ENCODE data around the gene PRKAG2. TPM values are rescaled to one million over a fixed set of nuclear protein-coding genes. Genes with fewer than 3 reads are reported as not detected.

PRKAG2 gene
- total and polyA plus RNA-seq, 4 donors: 3.6 to 25.1 (median 16.8) TPM

DNA sequence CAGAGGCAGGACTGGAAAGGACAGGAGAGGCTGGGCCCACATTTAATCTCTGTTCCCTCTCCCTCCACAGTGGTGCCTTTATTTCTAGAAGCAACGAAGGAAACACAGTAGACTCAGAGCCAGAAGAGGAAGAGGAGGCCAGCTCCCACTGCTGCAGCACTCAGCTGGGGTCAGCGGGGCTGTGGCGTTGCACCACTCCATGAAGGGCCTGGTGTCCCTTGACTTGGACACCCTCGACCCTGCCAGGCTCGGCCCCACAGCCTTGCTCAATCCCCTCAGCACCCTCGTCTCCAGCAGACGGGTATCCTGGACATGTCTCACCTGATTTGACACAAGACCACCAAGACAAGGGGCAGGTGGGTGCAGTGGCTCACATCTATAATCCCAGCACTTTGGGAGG lies 38.8 kb downstream of the PRKAG2 start:
- no peak for DNase-seq (ENCODE audit: low spot score)
- TF ChIP-seq RXRA (IDR thresholded peaks at IDR 0.05) (no peak), HNF4G (IDR thresholded peaks at IDR 0.05) (no peak), HNF4A (conservative IDR thresholded peaks at IDR 0.05) (no peak), GABPA (IDR thresholded peaks at IDR 0.05 in 1 of 2, conservative IDR thresholded peaks at IDR 0.05 in 1 of 2) (no peak), RAD21 (IDR thresholded peaks at IDR 0.05) (no peak), FOXA2 (IDR thresholded peaks at IDR 0.05) (no peak), EGR1 (IDR thresholded peaks at IDR 0.05; ENCODE audit: low read depth in 2 of 2) (no peak), YY1 (IDR thresholded peaks at IDR 0.05) (no peak), FOXA1 (IDR thresholded peaks at IDR 0.05) (no peak), SP1 (IDR thresholded peaks at IDR 0.05) (no peak), NR2F2 (IDR thresholded peaks at IDR 0.05) (no peak), TAF1 (conservative IDR thresholded peaks at IDR 0.05) (no peak), JUND (IDR thresholded peaks at IDR 0.05) (no peak)
- TF ChIP-seq, protein P1, sequence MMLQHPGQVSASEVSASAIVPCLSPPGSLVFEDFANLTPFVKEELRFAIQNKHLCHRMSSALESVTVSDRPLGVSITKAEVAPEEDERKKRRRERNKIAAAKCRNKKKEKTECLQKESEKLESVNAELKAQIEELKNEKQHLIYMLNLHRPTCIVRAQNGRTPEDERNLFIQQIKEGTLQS (IDR thresholded peaks at IDR 0.05): no peak
- TF ChIP-seq, protein P2, sequence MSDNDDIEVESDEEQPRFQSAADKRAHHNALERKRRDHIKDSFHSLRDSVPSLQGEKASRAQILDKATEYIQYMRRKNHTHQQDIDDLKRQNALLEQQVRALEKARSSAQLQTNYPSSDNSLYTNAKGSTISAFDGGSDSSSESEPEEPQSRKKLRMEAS (IDR thresholded peaks at IDR 0.05): no peak
- TF ChIP-seq, protein P3, sequence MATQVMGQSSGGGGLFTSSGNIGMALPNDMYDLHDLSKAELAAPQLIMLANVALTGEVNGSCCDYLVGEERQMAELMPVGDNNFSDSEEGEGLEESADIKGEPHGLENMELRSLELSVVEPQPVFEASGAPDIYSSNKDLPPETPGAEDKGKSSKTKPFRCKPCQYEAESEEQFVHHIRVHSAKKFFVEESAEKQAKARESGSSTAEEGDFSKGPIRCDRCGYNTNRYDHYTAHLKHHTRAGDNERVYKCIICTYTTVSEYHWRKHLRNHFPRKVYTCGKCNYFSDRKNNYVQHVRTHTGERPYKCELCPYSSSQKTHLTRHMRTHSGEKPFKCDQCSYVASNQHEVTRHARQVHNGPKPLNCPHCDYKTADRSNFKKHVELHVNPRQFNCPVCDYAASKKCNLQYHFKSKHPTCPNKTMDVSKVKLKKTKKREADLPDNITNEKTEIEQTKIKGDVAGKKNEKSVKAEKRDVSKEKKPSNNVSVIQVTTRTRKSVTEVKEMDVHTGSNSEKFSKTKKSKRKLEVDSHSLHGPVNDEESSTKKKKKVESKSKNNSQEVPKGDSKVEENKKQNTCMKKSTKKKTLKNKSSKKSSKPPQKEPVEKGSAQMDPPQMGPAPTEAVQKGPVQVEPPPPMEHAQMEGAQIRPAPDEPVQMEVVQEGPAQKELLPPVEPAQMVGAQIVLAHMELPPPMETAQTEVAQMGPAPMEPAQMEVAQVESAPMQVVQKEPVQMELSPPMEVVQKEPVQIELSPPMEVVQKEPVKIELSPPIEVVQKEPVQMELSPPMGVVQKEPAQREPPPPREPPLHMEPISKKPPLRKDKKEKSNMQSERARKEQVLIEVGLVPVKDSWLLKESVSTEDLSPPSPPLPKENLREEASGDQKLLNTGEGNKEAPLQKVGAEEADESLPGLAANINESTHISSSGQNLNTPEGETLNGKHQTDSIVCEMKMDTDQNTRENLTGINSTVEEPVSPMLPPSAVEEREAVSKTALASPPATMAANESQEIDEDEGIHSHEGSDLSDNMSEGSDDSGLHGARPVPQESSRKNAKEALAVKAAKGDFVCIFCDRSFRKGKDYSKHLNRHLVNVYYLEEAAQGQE (IDR thresholded peaks at IDR 0.05): no peak
- TF ChIP-seq, protein P4, sequence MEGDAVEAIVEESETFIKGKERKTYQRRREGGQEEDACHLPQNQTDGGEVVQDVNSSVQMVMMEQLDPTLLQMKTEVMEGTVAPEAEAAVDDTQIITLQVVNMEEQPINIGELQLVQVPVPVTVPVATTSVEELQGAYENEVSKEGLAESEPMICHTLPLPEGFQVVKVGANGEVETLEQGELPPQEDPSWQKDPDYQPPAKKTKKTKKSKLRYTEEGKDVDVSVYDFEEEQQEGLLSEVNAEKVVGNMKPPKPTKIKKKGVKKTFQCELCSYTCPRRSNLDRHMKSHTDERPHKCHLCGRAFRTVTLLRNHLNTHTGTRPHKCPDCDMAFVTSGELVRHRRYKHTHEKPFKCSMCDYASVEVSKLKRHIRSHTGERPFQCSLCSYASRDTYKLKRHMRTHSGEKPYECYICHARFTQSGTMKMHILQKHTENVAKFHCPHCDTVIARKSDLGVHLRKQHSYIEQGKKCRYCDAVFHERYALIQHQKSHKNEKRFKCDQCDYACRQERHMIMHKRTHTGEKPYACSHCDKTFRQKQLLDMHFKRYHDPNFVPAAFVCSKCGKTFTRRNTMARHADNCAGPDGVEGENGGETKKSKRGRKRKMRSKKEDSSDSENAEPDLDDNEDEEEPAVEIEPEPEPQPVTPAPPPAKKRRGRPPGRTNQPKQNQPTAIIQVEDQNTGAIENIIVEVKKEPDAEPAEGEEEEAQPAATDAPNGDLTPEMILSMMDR (IDR thresholded peaks at IDR 0.05; ENCODE audit: low read depth, low read length, missing input control): no peak
- TF ChIP-seq, protein P5, sequence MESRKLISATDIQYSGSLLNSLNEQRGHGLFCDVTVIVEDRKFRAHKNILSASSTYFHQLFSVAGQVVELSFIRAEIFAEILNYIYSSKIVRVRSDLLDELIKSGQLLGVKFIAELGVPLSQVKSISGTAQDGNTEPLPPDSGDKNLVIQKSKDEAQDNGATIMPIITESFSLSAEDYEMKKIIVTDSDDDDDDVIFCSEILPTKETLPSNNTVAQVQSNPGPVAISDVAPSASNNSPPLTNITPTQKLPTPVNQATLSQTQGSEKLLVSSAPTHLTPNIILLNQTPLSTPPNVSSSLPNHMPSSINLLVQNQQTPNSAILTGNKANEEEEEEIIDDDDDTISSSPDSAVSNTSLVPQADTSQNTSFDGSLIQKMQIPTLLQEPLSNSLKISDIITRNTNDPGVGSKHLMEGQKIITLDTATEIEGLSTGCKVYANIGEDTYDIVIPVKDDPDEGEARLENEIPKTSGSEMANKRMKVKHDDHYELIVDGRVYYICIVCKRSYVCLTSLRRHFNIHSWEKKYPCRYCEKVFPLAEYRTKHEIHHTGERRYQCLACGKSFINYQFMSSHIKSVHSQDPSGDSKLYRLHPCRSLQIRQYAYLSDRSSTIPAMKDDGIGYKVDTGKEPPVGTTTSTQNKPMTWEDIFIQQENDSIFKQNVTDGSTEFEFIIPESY (IDR thresholded peaks at IDR 0.05): no peak
- Histone ChIP-seq H3K4me1 (ENCODE audit: control insufficient read depth in 4 of 4, insufficient read depth in 4 of 4, low read length in 3 of 4) (peaks cover 0 to 6% (median 2%) of the 10 kb centered on the region in 4 donors), H3K36me3 (ENCODE audit: control insufficient read depth in 4 of 4, insufficient read depth in 3 of 4, low read depth in 1 of 4, low read length in 3 of 4) (peaks cover 0 to 10% (median 3%) of the 10 kb centered on the region in 4 donors), H3K27me3 (ENCODE audit: control insufficient read depth in 4 of 4, insufficient read depth in 4 of 4, low read length in 3 of 4) (no peaks in the 10 kb centered on the region), H3K27ac (ENCODE audit: low read depth in 1 of 2, low read length in 2 of 2) (no peak overlapping the region), H3K9ac (ENCODE audit: low read depth in 1 of 2, low read length in 2 of 2) (no peak overlapping the region), H3K4me3 (ENCODE audit: low read depth in 1 of 3, low read length in 3 of 3) (no peak overlapping the region), H3K9me3 (ENCODE audit: control insufficient read depth in 4 of 4, low read length in 3 of 4) (no peaks in the 10 kb centered on the region)
- WGBS: 74% methylated on average over 7 of the region's 7 CpGs
